ENCODE results near the gene KIAA1614.

The KIAA1614 gene

DNA sequence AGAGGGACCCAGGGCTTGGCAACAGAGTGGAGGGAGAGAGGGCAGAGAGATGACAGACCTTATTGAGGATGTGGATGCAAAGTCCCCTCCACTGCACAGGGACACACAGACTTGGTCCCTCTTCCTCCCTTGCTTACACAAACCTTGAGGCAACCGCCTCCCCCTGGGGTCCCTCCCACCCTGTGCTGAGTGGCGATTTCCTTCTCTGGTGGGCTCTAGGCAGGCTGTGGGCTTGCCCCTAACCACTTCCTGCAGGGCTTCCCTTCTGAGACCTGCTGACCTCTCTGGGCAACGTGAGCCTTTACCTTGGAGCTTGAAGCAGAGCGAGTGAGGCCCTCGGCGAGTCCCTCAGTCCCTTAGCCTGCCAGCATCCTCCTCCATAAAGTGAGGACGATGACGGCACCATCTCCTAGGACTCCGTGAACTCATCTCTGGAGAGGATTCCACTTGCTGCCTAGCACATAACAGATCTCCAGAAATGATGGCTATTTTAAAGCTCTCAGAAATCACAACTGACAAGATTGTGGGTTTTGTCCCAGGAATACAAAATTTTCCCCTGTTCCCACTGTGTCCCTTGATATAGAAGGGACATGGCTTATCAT, 25.0 kb downstream of the KIAA1614 start:
- no peak for TF ChIP-seq POLR2AphosphoS5 (IDR thresholded peaks at IDR 0.05; ENCODE audit: low read depth, low read length)
- TF ChIP-seq, protein P1, sequence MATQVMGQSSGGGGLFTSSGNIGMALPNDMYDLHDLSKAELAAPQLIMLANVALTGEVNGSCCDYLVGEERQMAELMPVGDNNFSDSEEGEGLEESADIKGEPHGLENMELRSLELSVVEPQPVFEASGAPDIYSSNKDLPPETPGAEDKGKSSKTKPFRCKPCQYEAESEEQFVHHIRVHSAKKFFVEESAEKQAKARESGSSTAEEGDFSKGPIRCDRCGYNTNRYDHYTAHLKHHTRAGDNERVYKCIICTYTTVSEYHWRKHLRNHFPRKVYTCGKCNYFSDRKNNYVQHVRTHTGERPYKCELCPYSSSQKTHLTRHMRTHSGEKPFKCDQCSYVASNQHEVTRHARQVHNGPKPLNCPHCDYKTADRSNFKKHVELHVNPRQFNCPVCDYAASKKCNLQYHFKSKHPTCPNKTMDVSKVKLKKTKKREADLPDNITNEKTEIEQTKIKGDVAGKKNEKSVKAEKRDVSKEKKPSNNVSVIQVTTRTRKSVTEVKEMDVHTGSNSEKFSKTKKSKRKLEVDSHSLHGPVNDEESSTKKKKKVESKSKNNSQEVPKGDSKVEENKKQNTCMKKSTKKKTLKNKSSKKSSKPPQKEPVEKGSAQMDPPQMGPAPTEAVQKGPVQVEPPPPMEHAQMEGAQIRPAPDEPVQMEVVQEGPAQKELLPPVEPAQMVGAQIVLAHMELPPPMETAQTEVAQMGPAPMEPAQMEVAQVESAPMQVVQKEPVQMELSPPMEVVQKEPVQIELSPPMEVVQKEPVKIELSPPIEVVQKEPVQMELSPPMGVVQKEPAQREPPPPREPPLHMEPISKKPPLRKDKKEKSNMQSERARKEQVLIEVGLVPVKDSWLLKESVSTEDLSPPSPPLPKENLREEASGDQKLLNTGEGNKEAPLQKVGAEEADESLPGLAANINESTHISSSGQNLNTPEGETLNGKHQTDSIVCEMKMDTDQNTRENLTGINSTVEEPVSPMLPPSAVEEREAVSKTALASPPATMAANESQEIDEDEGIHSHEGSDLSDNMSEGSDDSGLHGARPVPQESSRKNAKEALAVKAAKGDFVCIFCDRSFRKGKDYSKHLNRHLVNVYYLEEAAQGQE (IDR thresholded peaks at IDR 0.05; ENCODE audit: insufficient read depth in 1 of 2, low read depth in 2 of 2, low read length in 2 of 2) = no peak
- TF ChIP-seq TAF1 (IDR thresholded peaks at IDR 0.05; ENCODE audit: borderline replicate concordance, insufficient read depth, low read length) = no peak
- TF ChIP-seq FOXP2 (optimal IDR thresholded peaks at IDR 0.05; ENCODE audit: borderline replicate concordance, extremely low read depth, extremely low read length, insufficient read depth) = no peak
- TF ChIP-seq SIN3A (IDR thresholded peaks at IDR 0.05; ENCODE audit: borderline replicate concordance, insufficient read depth, low read length) = no peak

DNA sequence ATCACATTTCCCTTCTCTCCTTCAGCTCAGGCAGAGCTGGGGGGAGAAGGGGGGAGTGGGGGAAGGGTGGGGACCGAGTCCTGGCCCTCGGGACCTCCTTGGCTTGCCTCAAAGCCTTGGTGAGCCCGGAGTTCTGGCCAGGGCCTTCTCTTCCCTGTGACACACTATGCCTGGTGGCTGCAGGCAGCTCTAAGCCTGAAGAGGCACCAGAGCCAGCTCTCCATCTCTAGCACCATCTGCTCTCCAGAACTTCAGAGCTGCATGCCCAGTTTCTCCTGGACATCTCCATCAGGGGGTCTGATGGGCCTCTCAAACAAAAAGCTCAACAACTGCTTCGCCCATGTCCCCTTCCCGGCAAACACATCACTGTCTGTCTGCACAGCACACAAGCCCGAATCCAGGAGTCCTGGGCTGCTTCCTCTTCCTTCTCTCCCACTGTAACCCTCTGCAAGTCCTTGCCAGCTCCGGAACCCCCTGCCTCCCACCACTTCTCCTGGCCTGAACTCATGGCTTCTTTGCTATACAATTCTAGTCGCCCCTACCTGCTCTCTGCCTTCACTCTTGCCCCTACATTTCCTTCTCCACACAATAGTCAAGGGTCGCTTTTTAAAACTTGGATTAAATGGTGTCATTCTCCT, 26.5 kb downstream of the KIAA1614 start:
- TF ChIP-seq TAF1 (IDR thresholded peaks at IDR 0.05; ENCODE audit: borderline replicate concordance, insufficient read depth, low read length) = no peak
- TF ChIP-seq SIN3A (IDR thresholded peaks at IDR 0.05; ENCODE audit: borderline replicate concordance, insufficient read depth, low read length) = no peak
- no peak for TF ChIP-seq FOXP2 (optimal IDR thresholded peaks at IDR 0.05; ENCODE audit: borderline replicate concordance, extremely low read depth, extremely low read length, insufficient read depth)
- TF ChIP-seq, protein P1 (IDR thresholded peaks at IDR 0.05; ENCODE audit: insufficient read depth in 1 of 2, low read depth in 2 of 2, low read length in 2 of 2) = no peak
- TF ChIP-seq POLR2AphosphoS5 (IDR thresholded peaks at IDR 0.05; ENCODE audit: low read depth, low read length) = no peak

DNA sequence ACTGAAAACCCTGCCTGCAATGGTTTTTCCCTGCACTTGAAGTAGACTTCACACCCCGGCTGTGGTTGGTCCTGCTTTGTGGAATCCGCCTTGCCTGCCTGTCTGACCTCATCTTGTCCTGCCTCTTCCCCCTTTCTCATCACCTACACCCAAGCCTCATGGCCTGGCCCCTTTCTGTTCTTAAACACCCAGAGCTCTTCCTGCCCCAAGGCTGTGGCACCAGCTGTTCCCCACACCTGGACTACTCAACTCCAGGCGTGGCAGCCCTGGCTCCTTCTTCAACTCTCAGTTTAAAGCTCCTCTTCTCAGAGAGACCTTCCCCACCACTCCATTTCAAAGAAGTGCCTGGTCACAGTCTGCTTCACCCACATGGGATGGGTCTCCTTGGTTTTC, 27.0 kb downstream of the KIAA1614 start:
- TF ChIP-seq FOXP2 (optimal IDR thresholded peaks at IDR 0.05; ENCODE audit: borderline replicate concordance, extremely low read depth, extremely low read length, insufficient read depth) (no peak), SIN3A (IDR thresholded peaks at IDR 0.05; ENCODE audit: borderline replicate concordance, insufficient read depth, low read length) (no peak), TAF1 (IDR thresholded peaks at IDR 0.05; ENCODE audit: borderline replicate concordance, insufficient read depth, low read length) (no peak), POLR2AphosphoS5 (IDR thresholded peaks at IDR 0.05; ENCODE audit: low read depth, low read length) (no peak)
- TF ChIP-seq, protein P1 (IDR thresholded peaks at IDR 0.05; ENCODE audit: insufficient read depth in 1 of 2, low read depth in 2 of 2, low read length in 2 of 2) = no peak

DNA sequence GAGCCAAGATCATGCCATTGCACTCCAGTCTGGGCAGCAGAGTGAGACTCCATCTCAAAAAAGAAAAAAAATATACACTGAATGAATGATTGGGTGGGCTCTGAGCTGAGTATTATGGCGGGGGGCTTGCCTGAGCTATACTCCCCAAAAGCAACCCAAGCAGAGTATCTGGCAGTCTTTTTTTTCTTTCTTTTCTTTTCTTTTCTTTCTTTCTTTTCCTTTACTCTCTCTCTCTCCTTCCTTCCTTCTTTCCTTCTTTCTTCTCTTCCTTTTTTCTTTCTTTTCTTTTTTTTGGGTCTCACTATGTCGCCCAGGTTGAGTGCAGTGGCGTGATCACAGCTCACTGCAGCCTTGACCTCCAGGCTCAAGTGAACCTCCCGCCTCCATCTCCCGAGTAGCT, 27.7 kb downstream of the KIAA1614 start:
- TF ChIP-seq SIN3A (IDR thresholded peaks at IDR 0.05; ENCODE audit: borderline replicate concordance, insufficient read depth, low read length) (no peak), TAF1 (IDR thresholded peaks at IDR 0.05; ENCODE audit: borderline replicate concordance, insufficient read depth, low read length) (no peak), POLR2AphosphoS5 (IDR thresholded peaks at IDR 0.05; ENCODE audit: low read depth, low read length) (no peak), FOXP2 (optimal IDR thresholded peaks at IDR 0.05; ENCODE audit: borderline replicate concordance, extremely low read depth, extremely low read length, insufficient read depth) (no peak)
- TF ChIP-seq, protein P1 (IDR thresholded peaks at IDR 0.05; ENCODE audit: insufficient read depth in 1 of 2, low read depth in 2 of 2, low read length in 2 of 2) = no peak

Measured in PFSK-1 (cell line).